SK-N-SH (cell line): ENCODE results near the gene ADCYAP1R1. TPM values are rescaled to one million over a fixed set of nuclear protein-coding genes. Genes with fewer than 3 reads are reported as not detected.

Experiments used
- CTCF ChIA-PET: fragments of 300-600, 350-600 bp; formaldehyde crosslinking; extraction: SDS; loops from one replicate; lab custom pipeline; 2021; lab: Yijun Ruan, JAX
- POLR2A ChIA-PET: fragments of 350-600 bp; sonication (Branson Sonifier 250); formaldehyde crosslinking; extraction: SDS; loops from one replicate; lab custom pipeline; 2020; ENCODE audit warnings: antibody characterized with exemption, inconsistent platforms; lab: Yijun Ruan, JAX
- DNase-seq: peaks from one replicate; pipeline ENCODE4 v3.0.0; 2012
- H2AFZ ChIP-seq: fragments of 200-600 bp; sonication (generic); 2 replicates; pipeline ENCODE4 v1.8.1; 2016; ENCODE audit warnings: antibody characterized with exemption, mild to moderate bottlenecking, low read depth
- H3F3A ChIP-seq: fragments of 200-600 bp; sonication (generic); replicated peaks from 2 replicates; pipeline ENCODE3; 2016; ENCODE audit warnings: antibody characterized with exemption, mild to moderate bottlenecking; ENCODE audit not compliant: insufficient read depth
- H3K27ac ChIP-seq, 2 experiments: fragments of 200-500 bp in 1 of 2; fragments of 200-600 bp in 1 of 2; sonication (Bioruptor generic) in 1 of 2; sonication (generic), shearing (Covaris generic) in 1 of 2; 2 replicates each; pipeline versions ENCODE4 v1.5.1 to v1.6.1; 2014 to 2016; ENCODE audit warnings: low read depth in 2 of 2, inconsistent platforms in 1 of 2, low read length in 1 of 2, mild to moderate bottlenecking in 1 of 2, mixed read lengths in 1 of 2
- H3K27me3 ChIP-seq: fragments of 200-600 bp; sonication (generic), shearing (Covaris generic); 2 replicates; pipeline ENCODE4 v1.6.1; 2016; ENCODE audit warnings: mixed run types; ENCODE audit not compliant: insufficient read depth
- H3K36me3 ChIP-seq, 2 experiments: fragments of 200-500 bp in 1 of 2; fragments of 200-600 bp in 1 of 2; sonication (Bioruptor generic) in 1 of 2; sonication (generic) in 1 of 2; replicated peaks in 1 of 2; 2 replicates each; pipeline versions ENCODE3 to v1.5.1; 2014 to 2016; ENCODE audit warnings: low read length in 1 of 2, mild to moderate bottlenecking in 1 of 2; ENCODE audit not compliant: insufficient read depth in 2 of 2, control insufficient read depth in 1 of 2
- H3K4me1 ChIP-seq, 2 experiments: fragments of 200-500 bp in 1 of 2; fragments of 200-600 bp in 1 of 2; sonication (Bioruptor generic) in 1 of 2; sonication (generic), shearing (Covaris generic) in 1 of 2; 2 replicates each; pipeline versions ENCODE4 v1.5.1 to v1.6.1; 2014 to 2016; ENCODE audit warnings: low read depth in 1 of 2, low read length in 1 of 2, mixed run types in 1 of 2; ENCODE audit not compliant: insufficient read depth in 2 of 2, control insufficient read depth in 1 of 2
- H3K4me2 ChIP-seq: fragments of 200-600 bp; sonication (generic), shearing (Covaris generic); 2 replicates; pipeline ENCODE4 v1.6.1; 2017; ENCODE audit warnings: mixed run types
- H3K4me3 ChIP-seq, 2 experiments: fragments of 200-500 bp in 1 of 2; fragments of 200-600 bp in 1 of 2; sonication (Bioruptor generic) in 1 of 2; sonication (generic), shearing (Covaris generic) in 1 of 2; 2 replicates each; pipeline versions ENCODE4 v1.5.1 to v1.8.1; 2014 to 2016; ENCODE audit warnings: low read depth in 2 of 2, inconsistent platforms in 1 of 2, low read length in 1 of 2, mild to moderate bottlenecking in 1 of 2, mixed read lengths in 1 of 2, moderate library complexity in 1 of 2
- H3K79me2 ChIP-seq: fragments of 200-600 bp; sonication (generic); 2 replicates; pipeline ENCODE4 v1.8.1; 2017; ENCODE audit warnings: mild to moderate bottlenecking; ENCODE audit not compliant: insufficient read depth
- H3K9ac ChIP-seq: fragments of 200-600 bp; sonication (generic); 2 replicates; pipeline ENCODE4 v1.6.1; 2017; ENCODE audit warnings: mixed run types
- H3K9me2 ChIP-seq: fragments of 200-600 bp; sonication (generic); 2 replicates; pipeline ENCODE4 v1.6.1; 2017; ENCODE audit warnings: mixed run types
- H3K9me3 ChIP-seq: fragments of 200-600 bp; sonication (generic); 2 replicates; pipeline ENCODE4 v1.6.1; 2017; ENCODE audit warnings: mixed run types, mild to moderate bottlenecking, moderate library complexity
- H4K20me1 ChIP-seq: fragments of 200-600 bp; sonication (generic); 2 replicates; pipeline ENCODE4 v1.6.1; 2017; ENCODE audit warnings: mild to moderate bottlenecking, mixed run types; ENCODE audit not compliant: insufficient read depth
- ELF1 ChIP-seq: IDR thresholded peaks from 2 replicates; pipeline ENCODE4 v1.4.0; 2012
- FOSL2 ChIP-seq: IDR thresholded peaks from 2 replicates; pipeline ENCODE4 v1.4.0; 2012; ENCODE audit warnings: low read depth, mild to moderate bottlenecking, moderate library complexity, borderline replicate concordance
- FOXM1 ChIP-seq: IDR thresholded peaks from 2 replicates; pipeline ENCODE4 v1.4.0; 2012; ENCODE audit warnings: low read depth, mild to moderate bottlenecking
- GABPA ChIP-seq: IDR thresholded peaks from 2 replicates; pipeline ENCODE4 v1.4.0; 2012; ENCODE audit warnings: low read depth, mild to moderate bottlenecking
- GATA2 ChIP-seq: sonication (generic); formaldehyde crosslinking; IDR thresholded peaks from 2 replicates; pipeline ENCODE4 v1.5.0; 2020; ENCODE audit warnings: mild to moderate bottlenecking, missing genetic modification reagents
- MAX ChIP-seq: IDR thresholded peaks from 2 replicates; pipeline ENCODE4 v1.4.0; 2012; ENCODE audit warnings: low read depth
- MEF2A ChIP-seq: IDR thresholded peaks from 2 replicates; pipeline ENCODE4 v1.4.0; 2012; ENCODE audit warnings: low read depth, borderline replicate concordance
- NRF1 ChIP-seq: IDR thresholded peaks from 2 replicates; pipeline ENCODE4 v1.6.1; 2012; ENCODE audit warnings: low read depth, mild to moderate bottlenecking, low read length
- PBX3 ChIP-seq: IDR thresholded peaks from 2 replicates; pipeline ENCODE4; 2012
- RAD21 ChIP-seq: IDR thresholded peaks from 2 replicates; pipeline ENCODE4 v1.6.1; 2012; ENCODE audit warnings: mild to moderate bottlenecking, low read length
- RXRA ChIP-seq: IDR thresholded peaks from 2 replicates; pipeline ENCODE4 v1.4.0; 2012; ENCODE audit warnings: low read depth, mild to moderate bottlenecking, borderline replicate concordance
- TAF1 ChIP-seq: IDR thresholded peaks from 2 replicates; pipeline ENCODE4 v1.6.1; 2012; ENCODE audit warnings: low read depth, mild to moderate bottlenecking, low read length, moderate library complexity, borderline replicate concordance
- TCF12 ChIP-seq: IDR thresholded peaks from 2 replicates; pipeline ENCODE4 v1.4.0; 2012
- WGBS: methylation state at CpG from one replicate; pipeline ENCODE4 v1.1.6; 2017; ENCODE audit warnings: low lambda C conversion rate; 5-methylcytosine and 5-hydroxymethylcytosine counted together
- polyA plus RNA-seq, 3 experiments: library from polyadenylated mRNA; depleted of rRNA; stranded (reverse); fragments of >200 nt; gene quantifications; 2 replicates each; pipeline ENCODE4 v1.2.3, GENCODE V29; 2012
- TF ChIP-seq, protein P1 (sequence below): IDR thresholded peaks from 2 replicates; pipeline ENCODE4 v1.6.1; 2012; ENCODE audit warnings: mild to moderate bottlenecking, low read depth, low read length, moderate library complexity
- TF ChIP-seq, protein P2 (sequence below): fragments of 150-350 bp; IDR thresholded peaks from 2 replicates; pipeline ENCODE4 v1.6.1; 2017; ENCODE audit warnings: antibody characterized with exemption, low read length, low read depth, borderline replicate concordance

Gene ADCYAP1R1
- polyA plus RNA-seq, 1 of the 3 experiments (the other 2 are of a cell fraction), result 0.08 TPM

GRCh38 chr7:31071645-31072029, 19.5 kb downstream of the ADCYAP1R1 start:
- Histone ChIP-seq H3K9ac (no peak overlapping the region), H3K4me3 (no peak overlapping the region), H3K36me3 (no peaks in the 10 kb centered on the region), H3K27ac (no peak overlapping the region), H3K9me3 (no peaks in the 10 kb centered on the region), H3F3A (no peaks in the 10 kb centered on the region), H3K9me2 (no peaks in the 10 kb centered on the region), H3K4me1 (no peaks in the 10 kb centered on the region; a peak in 1 of 4 replicates), H3K79me2 (no peaks in the 10 kb centered on the region), H3K4me2 (no peak overlapping the region), H2AFZ (no peak overlapping the region), H3K27me3 (peaks cover 23% of the 10 kb centered on the region; the same call in 1 of the 2 replicates), H4K20me1 (no peaks in the 10 kb centered on the region)
- 22% methylated on average over 3 of the region's 3 CpGs for WGBS
- no peak for DNase-seq
- TF ChIP-seq ELF1, result no peak
- no peak for TF ChIP-seq PBX3
- TF ChIP-seq GABPA, result no peak
- no peak for TF ChIP-seq NRF1
- no peak for TF ChIP-seq FOSL2
- TF ChIP-seq TAF1, result no peak
- TF ChIP-seq GATA2 (CRISPR knock-in tag), result no peak
- TF ChIP-seq RAD21, result no peak
- TF ChIP-seq MEF2A, result no peak
- no peak for TF ChIP-seq RXRA
- TF ChIP-seq, protein P1, sequence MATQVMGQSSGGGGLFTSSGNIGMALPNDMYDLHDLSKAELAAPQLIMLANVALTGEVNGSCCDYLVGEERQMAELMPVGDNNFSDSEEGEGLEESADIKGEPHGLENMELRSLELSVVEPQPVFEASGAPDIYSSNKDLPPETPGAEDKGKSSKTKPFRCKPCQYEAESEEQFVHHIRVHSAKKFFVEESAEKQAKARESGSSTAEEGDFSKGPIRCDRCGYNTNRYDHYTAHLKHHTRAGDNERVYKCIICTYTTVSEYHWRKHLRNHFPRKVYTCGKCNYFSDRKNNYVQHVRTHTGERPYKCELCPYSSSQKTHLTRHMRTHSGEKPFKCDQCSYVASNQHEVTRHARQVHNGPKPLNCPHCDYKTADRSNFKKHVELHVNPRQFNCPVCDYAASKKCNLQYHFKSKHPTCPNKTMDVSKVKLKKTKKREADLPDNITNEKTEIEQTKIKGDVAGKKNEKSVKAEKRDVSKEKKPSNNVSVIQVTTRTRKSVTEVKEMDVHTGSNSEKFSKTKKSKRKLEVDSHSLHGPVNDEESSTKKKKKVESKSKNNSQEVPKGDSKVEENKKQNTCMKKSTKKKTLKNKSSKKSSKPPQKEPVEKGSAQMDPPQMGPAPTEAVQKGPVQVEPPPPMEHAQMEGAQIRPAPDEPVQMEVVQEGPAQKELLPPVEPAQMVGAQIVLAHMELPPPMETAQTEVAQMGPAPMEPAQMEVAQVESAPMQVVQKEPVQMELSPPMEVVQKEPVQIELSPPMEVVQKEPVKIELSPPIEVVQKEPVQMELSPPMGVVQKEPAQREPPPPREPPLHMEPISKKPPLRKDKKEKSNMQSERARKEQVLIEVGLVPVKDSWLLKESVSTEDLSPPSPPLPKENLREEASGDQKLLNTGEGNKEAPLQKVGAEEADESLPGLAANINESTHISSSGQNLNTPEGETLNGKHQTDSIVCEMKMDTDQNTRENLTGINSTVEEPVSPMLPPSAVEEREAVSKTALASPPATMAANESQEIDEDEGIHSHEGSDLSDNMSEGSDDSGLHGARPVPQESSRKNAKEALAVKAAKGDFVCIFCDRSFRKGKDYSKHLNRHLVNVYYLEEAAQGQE, result no peak
- CTCF ChIA-PET, result interaction anchor here (1.1 to 7.5 kb wide), 6 partner anchors 10 to 270 kb away, joined by 3 to 49 read pairs (median 18); no protein-coding TSS in a partner anchor
- POLR2A ChIA-PET, result no interaction called here

- Histone ChIP-seq H3K4me3 (no peak overlapping the region), H2AFZ (no peak overlapping the region), H3K27ac (no peak overlapping the region), H3K9ac (no peak overlapping the region), H3K27me3 (peaks cover 23% of the 10 kb centered on the region; the same call in 1 of the 2 replicates), H3K4me2 (no peak overlapping the region), H3K79me2 (no peaks in the 10 kb centered on the region), H3K9me2 (no peaks in the 10 kb centered on the region), H3K36me3 (no peaks in the 10 kb centered on the region), H3F3A (no peaks in the 10 kb centered on the region), H3K4me1 (no peaks in the 10 kb centered on the region), H4K20me1 (no peaks in the 10 kb centered on the region), H3K9me3 (no peaks in the 10 kb centered on the region)
- no peak for DNase-seq
- WGBS, result 39% methylated on average over 5 of the region's 5 CpGs
- POLR2A ChIA-PET, result interaction anchor here (0.7 kb wide), 1 partner anchor 13 kb away, joined by 3 read pairs; no protein-coding TSS in a partner anchor
- CTCF ChIA-PET, result interaction anchor here (0.7 to 7.5 kb wide), 6 partner anchors 12 to 180 kb away, joined by 3 to 49 read pairs (median 20); no protein-coding TSS in a partner anchor
- TF ChIP-seq, protein P1, result no peak
- TF ChIP-seq FOSL2 (no peak), NRF1 (no peak), TCF12 (no peak), MAX (no peak), FOXM1 (no peak), RAD21 (no peak), GABPA (no peak), RXRA (no peak)
- TF ChIP-seq, protein P2, sequence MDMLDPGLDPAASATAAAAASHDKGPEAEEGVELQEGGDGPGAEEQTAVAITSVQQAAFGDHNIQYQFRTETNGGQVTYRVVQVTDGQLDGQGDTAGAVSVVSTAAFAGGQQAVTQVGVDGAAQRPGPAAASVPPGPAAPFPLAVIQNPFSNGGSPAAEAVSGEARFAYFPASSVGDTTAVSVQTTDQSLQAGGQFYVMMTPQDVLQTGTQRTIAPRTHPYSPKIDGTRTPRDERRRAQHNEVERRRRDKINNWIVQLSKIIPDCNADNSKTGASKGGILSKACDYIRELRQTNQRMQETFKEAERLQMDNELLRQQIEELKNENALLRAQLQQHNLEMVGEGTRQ, result no peak
Measured at GRCh38 chr7:31073326-31074119, 21.4 kb downstream of the ADCYAP1R1 start.
